GM12874 (cell line): ENCODE results near the gene OR4D9.

Source experiments
- TF ChIP-seq, protein P1 (sequence below): IDR thresholded peaks from 2 replicates; pipeline ENCODE4 v1.5.1; 2011; ENCODE audit warnings: low read depth, mild to moderate bottlenecking, control low read depth, low read length, moderate library complexity; ENCODE audit not compliant: insufficient read depth

The OR4D9 gene

DNA sequence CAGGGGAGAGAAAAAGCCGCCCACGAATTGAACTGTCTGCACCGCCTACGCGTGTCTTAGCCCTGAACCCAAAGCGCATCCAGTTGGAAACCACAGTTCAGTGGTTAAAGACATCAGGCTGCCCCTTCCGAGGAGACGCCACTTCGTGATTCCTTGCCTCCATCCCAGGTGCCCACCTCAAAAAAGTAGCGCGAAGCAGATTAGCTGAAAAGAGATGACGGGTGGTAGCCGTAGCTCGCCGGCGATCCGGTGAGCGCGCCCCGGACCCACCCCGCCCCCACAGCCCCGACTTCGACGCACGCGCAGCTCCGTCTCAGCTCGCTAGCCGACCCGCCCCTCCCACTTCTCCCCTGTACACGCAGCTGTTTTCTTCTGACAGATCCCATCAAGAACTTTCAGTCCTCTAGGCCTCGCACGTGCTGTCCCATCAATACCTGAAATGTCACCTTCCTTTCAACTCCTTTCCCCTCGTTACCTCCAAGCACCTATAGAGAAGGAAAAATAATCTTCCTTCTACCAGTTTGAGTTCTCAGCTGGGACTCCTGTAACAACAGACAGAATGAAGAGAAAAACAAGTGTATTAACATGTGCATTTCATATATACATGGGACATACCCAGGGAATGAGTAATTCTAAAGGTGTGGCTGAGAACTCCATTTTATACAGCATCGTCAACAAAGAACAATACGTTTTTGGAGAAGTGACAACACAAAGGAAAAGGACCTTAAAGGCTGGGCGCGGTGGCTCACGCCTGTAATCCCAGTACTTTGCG is 49.5 kb downstream of the OR4D9 start:
- TF ChIP-seq, protein P1, sequence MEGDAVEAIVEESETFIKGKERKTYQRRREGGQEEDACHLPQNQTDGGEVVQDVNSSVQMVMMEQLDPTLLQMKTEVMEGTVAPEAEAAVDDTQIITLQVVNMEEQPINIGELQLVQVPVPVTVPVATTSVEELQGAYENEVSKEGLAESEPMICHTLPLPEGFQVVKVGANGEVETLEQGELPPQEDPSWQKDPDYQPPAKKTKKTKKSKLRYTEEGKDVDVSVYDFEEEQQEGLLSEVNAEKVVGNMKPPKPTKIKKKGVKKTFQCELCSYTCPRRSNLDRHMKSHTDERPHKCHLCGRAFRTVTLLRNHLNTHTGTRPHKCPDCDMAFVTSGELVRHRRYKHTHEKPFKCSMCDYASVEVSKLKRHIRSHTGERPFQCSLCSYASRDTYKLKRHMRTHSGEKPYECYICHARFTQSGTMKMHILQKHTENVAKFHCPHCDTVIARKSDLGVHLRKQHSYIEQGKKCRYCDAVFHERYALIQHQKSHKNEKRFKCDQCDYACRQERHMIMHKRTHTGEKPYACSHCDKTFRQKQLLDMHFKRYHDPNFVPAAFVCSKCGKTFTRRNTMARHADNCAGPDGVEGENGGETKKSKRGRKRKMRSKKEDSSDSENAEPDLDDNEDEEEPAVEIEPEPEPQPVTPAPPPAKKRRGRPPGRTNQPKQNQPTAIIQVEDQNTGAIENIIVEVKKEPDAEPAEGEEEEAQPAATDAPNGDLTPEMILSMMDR, result no peak

DNA sequence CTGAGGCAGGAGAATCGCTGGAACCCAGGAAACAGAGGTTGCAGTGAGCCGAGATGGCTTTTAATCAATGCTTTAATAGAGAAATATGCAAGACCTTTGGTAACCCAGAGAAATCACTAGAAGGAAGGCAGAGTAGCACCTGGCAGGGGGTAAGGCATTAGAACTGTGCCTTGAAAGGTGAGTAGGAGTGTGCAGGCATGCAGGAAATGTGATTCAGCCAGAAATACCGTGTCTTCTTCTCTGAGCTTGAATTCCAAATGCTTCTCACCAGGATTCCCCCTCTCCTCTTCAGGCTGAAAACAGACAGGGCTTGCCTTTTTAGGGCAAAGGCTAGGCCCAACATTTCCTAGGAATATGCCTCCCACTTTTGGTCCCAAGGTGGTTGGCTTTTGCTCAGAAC is 51.0 kb downstream of the OR4D9 start:
- TF ChIP-seq, protein P1, result no peak
